DOHH2 (cell line): ENCODE data around the gene HAUS3.
"Not testable (repeated sequence)": the region's sequence is repeated elsewhere in the genome, so short reads cannot be mapped to it uniquely, and the experiment has no call there.

ENCODE experiments used
- H3F3A ChIP-seq: fragments of 200-600 bp; sonication (generic), shearing (Covaris generic); 2 replicates; pipeline ENCODE4 v1.6.0; 2016; ENCODE audit warnings: antibody characterized with exemption, mild to moderate bottlenecking; ENCODE audit not compliant: control insufficient read depth, insufficient read depth
- H3K27ac ChIP-seq: fragments of 200-600 bp; sonication (generic); 2 replicates; pipeline ENCODE4 v1.5.1; 2014; ENCODE audit warnings: low read depth, mild to moderate bottlenecking, low read length, moderate library complexity
- H3K27me3 ChIP-seq: fragments of 200-600 bp; sonication (generic); 2 replicates; pipeline ENCODE4 v1.6.1; 2014; ENCODE audit warnings: mild to moderate bottlenecking, low read length, mixed read lengths; ENCODE audit not compliant: control insufficient read depth
- H3K36me3 ChIP-seq: fragments of 200-600 bp; sonication (generic); 2 replicates; pipeline ENCODE4 v1.6.1; 2014; ENCODE audit warnings: mild to moderate bottlenecking, low read length, moderate library complexity, mixed read lengths; ENCODE audit not compliant: control insufficient read depth
- H3K4me1 ChIP-seq: fragments of 200-600 bp; sonication (generic); 2 replicates; pipeline ENCODE4 v1.6.1; 2014; ENCODE audit warnings: mild to moderate bottlenecking, low read length, mixed read lengths; ENCODE audit not compliant: control insufficient read depth
- H3K4me2 ChIP-seq: fragments of 200-600 bp; sonication (generic); 2 replicates; pipeline ENCODE4 v1.6.0; 2014; ENCODE audit warnings: mild to moderate bottlenecking, low read length, moderate library complexity
- H3K4me3 ChIP-seq: fragments of 200-600 bp; sonication (generic); 2 replicates; pipeline ENCODE4 v1.5.1; 2014; ENCODE audit warnings: mild to moderate bottlenecking, low read length, mixed read lengths
- H3K79me2 ChIP-seq: fragments of 200-600 bp; sonication (generic); 2 replicates; pipeline ENCODE4 v1.6.1; 2014; ENCODE audit warnings: mild to moderate bottlenecking, low read length, mixed read lengths; ENCODE audit not compliant: control insufficient read depth
- H3K9me2 ChIP-seq: fragments of 200-600 bp; sonication (generic); replicated peaks from 2 replicates; pipeline ENCODE4 v1.6.1; 2014; ENCODE audit warnings: mild to moderate bottlenecking, low read length, mixed read lengths; ENCODE audit not compliant: control insufficient read depth
- H3K9me3 ChIP-seq: fragments of 200-600 bp; sonication (generic); 2 replicates; pipeline ENCODE4 v1.6.1; 2014; ENCODE audit warnings: antibody characterized with exemption, low read length, mixed read lengths; ENCODE audit not compliant: control insufficient read depth, insufficient read depth
- H4K20me1 ChIP-seq: fragments of 200-600 bp; sonication (generic); 2 replicates; pipeline ENCODE4 v1.6.0; 2014; ENCODE audit warnings: low read depth, mild to moderate bottlenecking, antibody characterized with exemption, low read length, moderate library complexity; ENCODE audit not compliant: control insufficient read depth, insufficient read depth
- EZH2phosphoT487 ChIP-seq: fragments of 200-600 bp; sonication (generic); IDR thresholded peaks from 2 replicates; pipeline ENCODE4 v1.6.1; 2017; ENCODE audit warnings: borderline replicate concordance, mild to moderate bottlenecking, antibody characterized with exemption, low read length, moderate library complexity, mixed read lengths
- TF ChIP-seq, protein P1 (sequence below): fragments of 200-600 bp; sonication (generic); IDR thresholded peaks from one replicate; pipeline ENCODE4 v1.5.1; 2014; ENCODE audit warnings: antibody characterized with exemption, mild to moderate bottlenecking, low read depth, low read length; ENCODE audit not compliant: poor library complexity, severe bottlenecking

The HAUS3 gene

DNA sequence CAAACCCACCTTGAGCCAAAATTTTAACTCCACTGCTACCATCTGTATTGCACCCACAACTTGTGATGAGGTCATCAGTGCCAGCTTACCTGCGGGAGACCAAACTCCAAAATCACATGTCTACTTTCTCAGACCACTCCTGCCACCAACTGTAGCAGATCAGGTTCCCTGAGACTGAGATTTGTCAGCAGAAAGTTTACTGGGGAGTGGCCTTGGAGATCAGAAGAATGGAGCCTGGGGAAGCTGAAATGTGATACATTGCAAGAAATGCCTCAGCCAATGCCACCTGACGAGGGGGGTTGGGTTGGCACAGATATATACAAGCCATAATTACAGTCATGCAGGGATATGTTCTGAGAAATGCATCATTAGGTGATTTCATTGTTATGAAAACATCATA is 19.1 kb downstream of the HAUS3 start:
- Histone ChIP-seq H3K9me2 (no peaks in the 10 kb centered on the region), H4K20me1 (no peaks in the 10 kb centered on the region), H3K4me2 (no peak overlapping the region), H3K9me3 (no peaks in the 10 kb centered on the region), H3K27me3 (no peaks in the 10 kb centered on the region), H3K4me1 (no peaks in the 10 kb centered on the region), H3K27ac (no peak overlapping the region), H3K36me3 (peaks cover 15% of the 10 kb centered on the region), H3K4me3 (no peak overlapping the region), H3F3A (no peaks in the 10 kb centered on the region), H3K79me2 (no peaks in the 10 kb centered on the region)
- TF ChIP-seq, protein P1, sequence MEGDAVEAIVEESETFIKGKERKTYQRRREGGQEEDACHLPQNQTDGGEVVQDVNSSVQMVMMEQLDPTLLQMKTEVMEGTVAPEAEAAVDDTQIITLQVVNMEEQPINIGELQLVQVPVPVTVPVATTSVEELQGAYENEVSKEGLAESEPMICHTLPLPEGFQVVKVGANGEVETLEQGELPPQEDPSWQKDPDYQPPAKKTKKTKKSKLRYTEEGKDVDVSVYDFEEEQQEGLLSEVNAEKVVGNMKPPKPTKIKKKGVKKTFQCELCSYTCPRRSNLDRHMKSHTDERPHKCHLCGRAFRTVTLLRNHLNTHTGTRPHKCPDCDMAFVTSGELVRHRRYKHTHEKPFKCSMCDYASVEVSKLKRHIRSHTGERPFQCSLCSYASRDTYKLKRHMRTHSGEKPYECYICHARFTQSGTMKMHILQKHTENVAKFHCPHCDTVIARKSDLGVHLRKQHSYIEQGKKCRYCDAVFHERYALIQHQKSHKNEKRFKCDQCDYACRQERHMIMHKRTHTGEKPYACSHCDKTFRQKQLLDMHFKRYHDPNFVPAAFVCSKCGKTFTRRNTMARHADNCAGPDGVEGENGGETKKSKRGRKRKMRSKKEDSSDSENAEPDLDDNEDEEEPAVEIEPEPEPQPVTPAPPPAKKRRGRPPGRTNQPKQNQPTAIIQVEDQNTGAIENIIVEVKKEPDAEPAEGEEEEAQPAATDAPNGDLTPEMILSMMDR, result no peak
- no peak for TF ChIP-seq EZH2phosphoT487

DNA sequence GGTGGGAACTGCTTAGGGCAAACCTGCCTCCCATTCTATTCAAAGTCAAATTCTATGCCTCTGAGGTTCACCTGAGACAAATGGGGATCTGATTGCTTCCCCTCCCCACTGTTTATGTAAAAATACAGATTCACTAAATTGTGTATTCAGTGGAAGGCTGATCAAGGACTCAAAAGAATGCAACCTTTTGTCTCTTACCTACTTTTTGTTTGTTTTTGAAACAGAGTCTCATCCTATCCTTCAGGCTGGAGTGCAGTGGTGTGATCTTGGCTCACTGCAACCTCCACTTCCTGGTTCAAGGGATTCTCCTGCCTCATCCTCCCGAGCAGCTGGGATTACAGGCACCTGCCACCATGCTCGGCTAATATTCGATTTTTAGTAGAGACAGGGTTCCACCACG is 20.5 kb downstream of the HAUS3 start:
- not testable (repeated sequence) for H3K4me2 ChIP-seq, H3K27ac ChIP-seq

DNA sequence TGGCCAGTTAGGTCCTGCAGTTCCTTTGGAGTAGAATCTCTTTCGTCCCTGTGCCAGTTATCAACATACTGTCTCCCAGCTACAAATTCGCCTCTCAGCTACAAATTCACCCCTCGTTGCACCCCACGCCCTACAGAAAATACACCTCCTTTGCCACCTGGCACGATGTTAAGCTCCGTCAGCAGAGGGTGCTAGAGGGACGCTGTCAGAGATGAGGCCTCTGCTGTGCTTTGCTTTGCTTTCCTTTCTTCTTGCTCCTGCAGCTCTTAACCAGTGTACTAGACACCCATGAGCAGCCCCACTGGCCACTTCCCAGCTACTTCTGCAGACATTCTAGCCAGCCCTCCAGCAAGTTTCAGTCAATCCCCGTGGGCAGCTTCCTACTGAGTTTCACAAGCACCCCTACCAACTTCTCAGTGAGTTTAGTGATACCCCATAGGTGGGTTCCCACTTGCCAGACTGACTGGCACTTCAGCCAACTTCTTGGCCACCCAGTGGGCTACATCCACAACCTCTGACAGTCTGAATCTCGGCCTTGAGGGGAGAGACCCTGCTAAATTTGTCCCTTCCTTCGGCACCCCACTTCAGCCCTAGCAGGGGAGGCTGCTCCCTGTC is 21.8 kb downstream of the HAUS3 start:
- Histone ChIP-seq H3K9me3 (no peaks in the 10 kb centered on the region), H3K27me3 (no peaks in the 10 kb centered on the region), H3K4me1 (no peaks in the 10 kb centered on the region), H3K9me2 (no peaks in the 10 kb centered on the region), H3K36me3 (peaks cover 4% of the 10 kb centered on the region; the same call in 1 of the 2 replicates), H3K4me2 (no peak overlapping the region), H3K4me3 (no peak overlapping the region), H3F3A (no peaks in the 10 kb centered on the region), H3K79me2 (no peaks in the 10 kb centered on the region), H4K20me1 (no peaks in the 10 kb centered on the region), H3K27ac (no peak overlapping the region)
- TF ChIP-seq, protein P1, result peak; percentile 93
- TF ChIP-seq EZH2phosphoT487, result no peak

More for the DNA sequence above, 20.5 kb downstream of the HAUS3 start:
- H4K20me1 ChIP-seq, H3K36me3 ChIP-seq, H3K9me2 ChIP-seq, H3K27me3 ChIP-seq, H3K4me1 ChIP-seq, H3K9me3 ChIP-seq, H3F3A ChIP-seq, H3K79me2 ChIP-seq, H3K4me3 ChIP-seq: not testable (repeated sequence)

DNA sequence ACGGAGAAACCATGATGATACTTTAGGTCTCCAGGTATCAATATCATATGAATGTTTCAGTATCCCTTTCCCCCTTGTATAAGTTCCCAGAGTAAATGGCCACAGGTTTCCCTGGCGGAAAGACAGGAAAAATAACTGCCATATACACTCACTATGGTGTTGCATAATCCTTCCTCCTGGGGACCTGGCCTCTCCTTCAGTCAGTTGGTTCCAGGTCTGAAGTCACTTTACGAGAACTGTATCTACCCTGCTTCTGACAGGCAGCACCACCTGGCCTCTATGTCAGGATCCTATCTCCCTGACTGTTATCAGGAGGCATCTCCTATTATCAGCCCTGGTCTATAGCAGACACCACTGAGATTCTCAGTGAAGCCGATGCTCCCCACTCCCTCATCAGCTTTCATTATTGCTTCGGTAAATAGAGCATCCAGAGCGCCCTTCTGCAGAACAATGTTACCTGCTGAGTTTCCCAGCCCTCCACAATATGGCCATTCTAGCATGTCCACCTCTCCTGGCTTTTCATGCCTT is 22.6 kb downstream of the HAUS3 start:
- H3K4me3 ChIP-seq, result no peak overlapping the region
- H3K27ac ChIP-seq, result no peak overlapping the region
- H3K9me3 ChIP-seq, result no peaks in the 10 kb centered on the region
- H3K9me2 ChIP-seq, result no peaks in the 10 kb centered on the region
- H3F3A ChIP-seq, result no peaks in the 10 kb centered on the region
- H3K79me2 ChIP-seq, result no peaks in the 10 kb centered on the region
- H3K4me1 ChIP-seq, result no peaks in the 10 kb centered on the region
- H4K20me1 ChIP-seq, result no peaks in the 10 kb centered on the region
- no peaks in the 10 kb centered on the region for H3K27me3 ChIP-seq
- no peak overlapping the region for H3K4me2 ChIP-seq
- TF ChIP-seq, protein P1, result no peak
- no peak for TF ChIP-seq EZH2phosphoT487
- H3K36me3 ChIP-seq, result peaks cover 4% of the 10 kb centered on the region; the same call in 1 of the 2 replicates
